Stimulated activated naive CD8-positive, alpha-beta T cell treated with anti-CD3 and anti-CD28 coated beads, Interleukin-15, amount 100 ng/mL, for 72 hours (primary cell): ENCODE measurements around the gene COPS7A.
"Not testable (repeated sequence)": the region's sequence is repeated elsewhere in the genome, so short reads cannot be mapped to it uniquely, and the experiment has no call there.

Source experiments
- ATAC-seq: fragments of 150-1000 bp; cut with Tn5 transposase; 2 replicates; pipeline ENCODE4 v1.10.0; 2021; ENCODE audit warnings: mild to moderate bottlenecking, moderate library complexity
- DNase-seq, 2 donors: peaks; one replicate each; pipeline ENCODE4 v3.0.0; 2021 to 2022
- H3K27ac Mint-ChIP-seq, 2 donors: one replicate each; pipeline ENCODE4 v1.8.0; 2022; ENCODE audit warnings: mild to moderate bottlenecking in 2 of 2, mixed read lengths in 2 of 2, moderate library complexity in 2 of 2
- H3K27me3 Mint-ChIP-seq: one replicate; pipeline ENCODE4 v1.8.0; 2022; ENCODE audit warnings: mixed read lengths
- H3K4me1 Mint-ChIP-seq: one replicate; pipeline ENCODE4 v1.8.0; 2022; ENCODE audit warnings: mild to moderate bottlenecking, mixed read lengths
- H3K4me3 Mint-ChIP-seq, 2 donors: one replicate each; pipeline ENCODE4 v1.8.0; 2022; ENCODE audit warnings: mild to moderate bottlenecking in 2 of 2, mixed read lengths in 2 of 2, moderate library complexity in 1 of 2
- H3K9me3 Mint-ChIP-seq, 2 donors: one replicate each; pipeline ENCODE4 v1.8.0; 2022; ENCODE audit warnings: mixed read lengths in 2 of 2

COPS7A gene

DNA sequence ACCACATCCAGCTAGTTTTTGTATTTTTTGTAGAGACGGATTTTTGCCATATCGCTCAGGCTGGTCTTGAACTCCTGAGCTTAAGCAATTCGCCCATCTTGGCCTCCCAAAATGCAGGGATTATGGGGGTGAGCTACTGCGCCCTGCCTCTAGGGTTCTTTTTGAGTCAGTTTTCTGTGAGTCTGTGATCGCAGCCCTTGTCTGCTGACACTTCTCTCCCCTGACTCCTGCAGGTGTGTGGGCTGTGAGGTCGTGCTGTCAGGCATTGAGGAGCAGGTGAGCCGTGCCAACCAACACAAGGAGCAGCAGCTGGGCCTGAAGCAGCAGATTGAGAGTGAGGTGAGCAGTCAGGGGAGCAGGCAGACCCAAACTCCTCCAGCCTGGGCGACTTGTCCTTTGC lies 6.3 kb downstream of the COPS7A start:
- Mint-ChIP-seq H3K27me3 (no peaks in the 10 kb centered on the region), H3K4me3 (no peak overlapping the region), H3K4me1 (peaks cover 20% of the 10 kb centered on the region), H3K9me3 (no peaks in the 10 kb centered on the region), H3K27ac (peak overlapping the region in 1 of 2 donors; percentile 84)
- ATAC-seq (no peak), DNase-seq (no peak)

DNA sequence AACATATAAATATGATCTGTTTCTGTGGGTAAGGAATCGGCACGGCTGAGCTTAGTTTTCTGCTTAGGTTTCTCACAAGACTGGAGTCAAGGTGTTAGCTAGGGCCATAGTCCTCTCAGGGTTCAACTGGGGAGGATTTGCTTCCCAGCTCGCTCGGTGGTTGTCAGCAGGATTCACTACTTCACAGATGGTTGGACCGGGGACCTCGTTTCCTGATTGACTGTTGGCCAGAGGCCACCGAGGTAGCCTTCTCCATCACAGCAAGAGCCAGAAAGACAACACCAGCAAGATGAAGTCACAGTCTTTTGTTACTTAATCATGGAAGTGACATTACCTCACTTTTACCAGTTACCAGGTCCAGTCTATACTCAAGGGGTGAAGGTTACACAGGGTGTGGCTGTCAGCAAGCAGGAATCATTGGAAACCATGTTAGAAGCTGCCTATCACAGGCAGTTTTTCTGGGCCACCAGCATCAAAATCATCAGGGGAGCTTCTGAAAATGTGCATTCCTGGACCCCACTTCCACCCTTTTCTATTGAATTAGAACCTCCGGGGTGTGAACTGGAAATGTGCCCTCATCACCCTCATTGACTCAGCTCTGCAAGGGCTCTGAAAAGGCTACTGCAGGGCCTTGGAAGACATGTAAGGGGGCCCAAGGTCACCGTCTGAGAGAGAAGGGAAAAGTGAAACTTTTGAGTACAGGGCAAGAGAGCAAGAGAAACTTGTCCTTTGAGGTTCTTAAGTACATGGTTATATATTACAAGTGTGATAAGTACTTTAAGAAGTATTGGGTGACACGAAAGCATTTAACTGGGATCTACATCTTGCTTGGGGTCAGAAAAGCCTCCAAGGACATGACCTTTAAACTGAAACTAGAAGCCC lies 10.9 kb downstream of the COPS7A start:
- H3K27ac Mint-ChIP-seq: no peak overlapping the region
- ATAC-seq: no peak

DNA sequence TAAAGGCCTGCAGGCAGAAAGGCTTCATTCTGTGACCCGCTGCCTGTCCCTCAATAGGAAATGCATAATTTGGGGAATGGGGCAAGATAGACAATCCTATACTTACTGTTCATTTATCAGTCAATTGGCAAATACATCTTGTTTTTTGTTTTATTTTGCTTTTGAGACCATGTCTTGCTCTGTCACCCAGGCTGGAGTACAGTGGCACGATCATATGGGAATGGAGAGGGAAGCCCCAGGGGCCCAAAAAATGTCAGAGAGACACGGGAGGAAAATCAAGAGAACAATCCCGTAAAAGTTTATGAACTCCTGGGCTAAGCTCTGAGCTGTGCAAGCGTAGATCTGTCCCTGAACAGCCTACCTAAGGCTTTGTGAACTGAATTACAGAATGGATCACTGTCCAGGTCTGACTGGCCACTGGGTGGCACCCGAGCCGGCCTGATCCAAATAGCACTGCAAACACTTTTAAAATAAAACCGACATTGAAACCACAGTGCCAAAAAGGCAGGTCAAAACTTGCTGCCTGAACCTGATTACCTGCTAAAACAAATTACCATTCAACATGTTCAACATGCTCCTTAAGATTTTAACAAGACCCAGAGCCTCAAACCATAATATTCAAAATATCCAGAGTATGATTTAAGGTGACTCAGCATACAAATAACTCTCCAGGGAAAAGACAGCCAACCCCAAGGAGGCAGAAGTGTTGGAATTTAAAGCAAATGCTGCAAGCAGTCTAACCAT lies 11.8 kb downstream of the COPS7A start:
- H3K9me3 Mint-ChIP-seq: no peaks in the 10 kb centered on the region
- H3K27ac Mint-ChIP-seq: no peak overlapping the region
- DNase-seq (peak; percentile 39 to 52), ATAC-seq (peak; percentile 88)
- no peak overlapping the region for H3K4me3 Mint-ChIP-seq
- peaks cover 8% of the 10 kb centered on the region for H3K4me1 Mint-ChIP-seq
- H3K27me3 Mint-ChIP-seq: no peaks in the 10 kb centered on the region

More for the DNA sequence above, 10.9 kb downstream of the COPS7A start:
- peaks cover 14% of the 10 kb centered on the region for H3K4me1 Mint-ChIP-seq
- H3K4me3 Mint-ChIP-seq: no peak overlapping the region
- H3K27me3 Mint-ChIP-seq: no peaks in the 10 kb centered on the region
- no peak for DNase-seq
- H3K9me3 Mint-ChIP-seq: no peaks in the 10 kb centered on the region

DNA sequence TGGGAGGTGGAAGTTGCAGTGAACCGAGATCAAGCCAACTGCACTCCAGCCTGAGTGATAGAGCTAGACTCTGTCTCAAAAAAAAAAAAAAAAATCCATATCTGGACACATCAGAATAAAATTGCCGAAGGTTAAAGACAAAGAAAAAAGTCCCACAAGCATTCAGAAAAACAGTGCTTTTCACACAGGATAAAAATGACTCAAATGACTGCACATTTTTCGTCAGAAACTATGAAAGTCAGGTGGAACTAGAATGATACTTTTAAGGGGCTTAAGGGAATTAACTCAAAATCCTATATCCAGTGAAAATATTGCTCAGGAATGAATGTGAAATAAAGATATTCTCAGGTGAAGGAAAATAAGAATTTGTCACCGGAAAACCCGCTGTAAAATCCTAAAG lies 12.9 kb downstream of the COPS7A start:
- ATAC-seq (no peak), DNase-seq (no peak)
- Mint-ChIP-seq H3K27me3 (no peaks in the 10 kb centered on the region), H3K4me1 (peaks cover 8% of the 10 kb centered on the region), H3K9me3 (no peaks in the 10 kb centered on the region), H3K27ac (no peak overlapping the region), H3K4me3 (no peak overlapping the region)

DNA sequence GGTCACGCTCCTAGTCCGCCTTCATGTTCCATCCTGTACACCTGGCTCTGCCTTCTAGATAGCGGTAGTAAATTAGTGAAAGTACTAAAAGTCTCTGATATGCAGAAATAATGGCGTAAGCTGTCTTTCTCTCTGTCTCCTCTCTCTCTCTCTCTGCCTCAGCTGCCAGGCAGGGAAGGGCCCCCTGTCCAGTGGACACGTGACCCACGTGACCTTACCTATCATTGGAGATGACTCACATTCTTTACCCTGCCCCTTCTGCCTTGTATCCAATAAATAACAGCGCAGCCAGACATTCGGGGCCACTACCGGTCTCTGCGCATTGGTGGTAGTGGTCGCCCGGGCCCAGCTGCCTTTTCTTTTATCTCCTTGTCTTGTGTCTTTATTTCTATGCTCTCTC lies 18.2 kb downstream of the COPS7A start:
- ATAC-seq, H3K27me3 Mint-ChIP-seq, H3K9me3 Mint-ChIP-seq, H3K27ac Mint-ChIP-seq, DNase-seq, H3K4me3 Mint-ChIP-seq: not testable (repeated sequence)
- H3K4me1 Mint-ChIP-seq: peaks cover 41% of the 10 kb centered on the region

DNA sequence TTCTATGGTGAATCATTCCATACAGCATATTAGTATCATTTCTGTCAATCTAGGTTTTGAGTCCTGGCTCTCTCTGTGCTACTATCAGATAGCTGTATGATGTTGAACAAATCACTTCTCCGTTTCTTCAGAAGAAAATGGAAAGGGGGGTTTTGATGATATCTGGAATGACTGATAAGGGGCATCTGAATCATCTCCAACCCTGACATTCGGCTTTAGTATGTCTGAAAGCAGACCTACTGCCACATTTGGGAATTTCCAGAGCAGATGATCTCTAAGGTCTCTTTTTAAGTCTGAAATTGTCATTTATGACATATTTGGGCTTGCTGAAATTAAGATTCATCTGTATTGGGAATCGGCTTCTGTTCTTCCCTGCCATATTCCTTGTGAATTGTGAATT lies 19.0 kb downstream of the COPS7A start:
- H3K27ac Mint-ChIP-seq: no peak overlapping the region
- peaks cover 41% of the 10 kb centered on the region for H3K4me1 Mint-ChIP-seq
- peak; percentile 69 for ATAC-seq
- H3K9me3 Mint-ChIP-seq: peaks cover 0 to 6% of the 10 kb centered on the region in 2 donors
- H3K27me3 Mint-ChIP-seq: no peaks in the 10 kb centered on the region
- DNase-seq: no peak
- H3K4me3 Mint-ChIP-seq: no peak overlapping the region

DNA sequence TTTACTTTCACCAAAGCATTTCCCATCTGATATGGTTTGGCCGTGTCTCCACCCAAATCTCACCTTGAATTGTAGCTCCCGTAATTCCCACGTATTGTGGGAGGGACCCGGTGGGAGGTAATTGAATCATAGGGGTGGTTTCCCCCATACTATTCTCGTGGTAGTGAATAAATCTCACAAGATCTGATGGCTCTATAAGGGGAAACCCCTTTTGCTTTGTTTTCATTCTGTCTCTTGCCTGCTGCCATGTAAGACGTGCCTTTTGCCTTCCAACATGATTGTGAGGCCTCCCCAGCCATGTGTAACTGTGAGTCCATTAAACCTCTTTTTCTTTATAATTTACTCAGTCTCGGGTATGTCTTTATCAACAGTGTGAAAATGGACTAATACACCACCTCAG lies 19.5 kb downstream of the COPS7A start:
- H3K4me1 Mint-ChIP-seq: peaks cover 41% of the 10 kb centered on the region
- DNase-seq, H3K9me3 Mint-ChIP-seq, H3K27me3 Mint-ChIP-seq, ATAC-seq: not testable (repeated sequence)
- H3K27ac Mint-ChIP-seq: peak overlapping the region in 1 of 2 donors; percentile 37
- H3K4me3 Mint-ChIP-seq: peak overlapping the region in 1 of 2 donors; percentile 39

DNA sequence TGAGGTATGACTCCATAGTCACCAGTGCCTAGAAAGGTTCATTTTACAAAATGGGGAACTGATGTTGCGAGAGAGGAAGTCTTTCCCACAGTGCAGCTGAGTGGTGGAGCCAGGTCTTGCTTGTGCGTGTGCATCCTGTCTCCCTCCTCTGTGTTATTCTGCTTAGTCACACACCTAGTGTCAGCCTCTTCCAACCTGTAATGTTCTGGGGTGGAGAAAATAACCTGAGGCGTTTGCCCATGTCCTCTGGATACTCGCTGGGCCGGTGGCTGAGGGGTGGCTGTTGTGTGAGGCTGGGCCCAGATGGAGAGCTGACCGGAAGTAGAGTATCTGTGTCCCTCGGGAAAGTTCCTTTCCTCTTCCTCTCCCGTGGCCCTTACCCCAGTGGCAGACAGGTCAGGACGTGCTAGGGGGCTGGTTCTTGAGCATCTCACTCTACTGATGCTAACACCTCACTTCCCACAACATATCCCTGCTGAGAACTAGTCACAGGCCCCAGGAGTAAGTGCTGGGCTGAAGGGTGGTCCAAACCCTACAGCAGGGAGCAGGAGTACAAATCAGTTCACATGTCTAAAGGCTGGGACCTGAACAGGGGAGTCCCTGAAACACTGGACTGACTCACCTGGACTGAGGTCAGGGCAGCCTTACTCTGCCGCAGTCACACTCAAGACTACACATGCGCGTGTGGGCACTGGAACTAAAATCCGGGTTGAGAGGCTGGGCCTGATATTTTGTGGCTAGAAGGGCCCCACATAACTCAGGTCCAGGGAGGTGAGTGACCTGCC lies 22.1 kb downstream of the COPS7A start:
- Mint-ChIP-seq H3K4me1 (peaks cover 45% of the 10 kb centered on the region), H3K9me3 (peaks cover 0 to 6% of the 10 kb centered on the region in 2 donors), H3K4me3 (no peak overlapping the region), H3K27ac (peak overlapping the region; percentile 88 to 91), H3K27me3 (no peaks in the 10 kb centered on the region)
- peak; percentile 81 for ATAC-seq
- no peak for DNase-seq

DNA sequence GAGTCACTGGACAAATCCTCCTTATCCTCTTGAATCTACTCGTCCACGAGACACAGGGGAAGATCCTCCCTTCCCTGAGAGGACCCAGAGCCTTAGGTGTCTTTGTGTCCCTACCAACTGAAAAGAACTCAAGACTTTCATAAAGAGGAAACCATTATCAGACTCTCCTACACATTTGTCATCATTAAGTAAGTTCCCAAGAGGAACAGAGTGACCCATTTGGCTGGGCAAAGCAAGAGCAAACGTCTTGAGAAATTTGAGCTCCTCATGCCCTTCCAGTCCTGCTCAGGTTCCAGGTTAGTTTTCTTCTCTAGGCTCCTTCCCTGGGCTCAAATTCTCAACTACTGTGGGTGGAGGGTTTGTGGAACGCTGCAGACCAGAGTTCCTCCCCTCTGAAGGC lies 23.4 kb downstream of the COPS7A start:
- Mint-ChIP-seq H3K9me3 (peaks cover 0 to 6% of the 10 kb centered on the region in 2 donors), H3K27me3 (no peaks in the 10 kb centered on the region), H3K4me3 (no peak overlapping the region), H3K27ac (no peak overlapping the region), H3K4me1 (peaks cover 54% of the 10 kb centered on the region)
- no peak for ATAC-seq
- DNase-seq: no peak

DNA sequence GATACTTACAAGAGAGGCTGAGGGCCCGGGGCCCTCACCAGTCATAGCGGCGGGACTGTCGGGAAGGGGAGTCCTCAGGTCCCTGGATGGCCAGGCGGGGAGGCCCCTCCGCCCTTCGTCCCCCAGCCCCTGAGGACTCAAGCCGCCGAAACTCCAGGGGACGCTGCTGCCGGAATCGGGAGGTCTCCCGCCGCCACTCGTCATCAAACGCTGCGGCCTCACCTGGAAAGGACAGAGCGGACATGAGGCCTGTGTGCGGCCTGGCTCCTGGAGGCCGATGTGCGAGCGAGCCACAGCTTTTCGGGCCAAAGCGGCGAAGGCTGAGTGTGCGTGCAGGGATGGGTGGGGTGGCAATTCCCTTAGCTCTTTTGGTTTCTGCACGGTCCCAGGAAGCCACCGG lies 24.9 kb downstream of the COPS7A start:
- Mint-ChIP-seq H3K27ac (peak overlapping the region in 1 of 2 donors; percentile 72), H3K27me3 (no peaks in the 10 kb centered on the region), H3K4me3 (no peak overlapping the region), H3K9me3 (no peaks in the 10 kb centered on the region), H3K4me1 (peaks cover 47% of the 10 kb centered on the region)
- DNase-seq (no peak), ATAC-seq (no peak)

DNA sequence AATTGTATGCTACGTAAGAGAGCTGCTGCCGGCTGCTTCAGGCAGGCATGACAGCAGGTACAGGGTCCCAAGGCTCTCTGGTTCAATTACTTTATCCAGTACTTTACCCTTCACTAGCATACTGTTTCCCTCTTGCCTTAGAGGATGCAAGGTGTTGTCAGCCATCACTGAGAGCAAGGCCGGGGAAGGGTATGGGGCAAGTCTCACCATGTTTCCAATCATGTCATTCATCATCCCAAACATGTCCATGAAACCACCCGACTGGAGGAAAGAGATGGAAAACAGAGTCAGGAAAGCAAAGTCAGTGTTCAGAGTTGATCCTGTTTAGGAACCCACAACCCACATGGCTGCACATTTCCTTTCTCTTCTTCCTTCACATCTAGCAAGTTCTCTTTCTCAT lies 26.7 kb downstream of the COPS7A start:
- ATAC-seq (no peak), DNase-seq (no peak)
- Mint-ChIP-seq H3K27me3 (no peaks in the 10 kb centered on the region), H3K4me3 (no peak overlapping the region), H3K4me1 (peaks cover 43% of the 10 kb centered on the region), H3K27ac (no peak overlapping the region), H3K9me3 (no peaks in the 10 kb centered on the region)

DNA sequence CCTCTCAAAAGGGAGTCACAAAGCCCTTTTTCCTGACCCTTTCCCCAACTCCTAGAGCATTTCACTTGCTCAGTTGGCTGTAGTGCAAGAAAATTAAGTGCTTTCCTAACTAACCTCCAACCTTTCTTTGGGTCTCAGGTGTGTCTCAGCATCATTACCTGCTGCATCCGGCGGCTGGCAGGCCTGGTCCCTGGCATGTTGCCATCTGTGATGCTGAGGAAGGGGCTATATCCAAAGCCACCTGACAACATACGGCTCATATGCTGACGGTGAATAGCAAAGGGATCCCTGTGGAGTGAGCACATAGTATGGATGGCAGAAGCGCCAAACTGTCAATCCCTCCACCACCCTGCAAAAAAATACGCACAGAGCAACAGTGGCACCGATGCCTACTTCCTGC lies 27.9 kb downstream of the COPS7A start:
- DNase-seq: no peak
- H3K27me3 Mint-ChIP-seq: peaks cover 4% of the 10 kb centered on the region
- peak overlapping the region; percentile 91 to 96 for H3K4me3 Mint-ChIP-seq
- peak overlapping the region; percentile 6 to 99 for H3K27ac Mint-ChIP-seq
- no peaks in the 10 kb centered on the region for H3K9me3 Mint-ChIP-seq
- ATAC-seq: no peak
- peaks cover 35% of the 10 kb centered on the region for H3K4me1 Mint-ChIP-seq

DNA sequence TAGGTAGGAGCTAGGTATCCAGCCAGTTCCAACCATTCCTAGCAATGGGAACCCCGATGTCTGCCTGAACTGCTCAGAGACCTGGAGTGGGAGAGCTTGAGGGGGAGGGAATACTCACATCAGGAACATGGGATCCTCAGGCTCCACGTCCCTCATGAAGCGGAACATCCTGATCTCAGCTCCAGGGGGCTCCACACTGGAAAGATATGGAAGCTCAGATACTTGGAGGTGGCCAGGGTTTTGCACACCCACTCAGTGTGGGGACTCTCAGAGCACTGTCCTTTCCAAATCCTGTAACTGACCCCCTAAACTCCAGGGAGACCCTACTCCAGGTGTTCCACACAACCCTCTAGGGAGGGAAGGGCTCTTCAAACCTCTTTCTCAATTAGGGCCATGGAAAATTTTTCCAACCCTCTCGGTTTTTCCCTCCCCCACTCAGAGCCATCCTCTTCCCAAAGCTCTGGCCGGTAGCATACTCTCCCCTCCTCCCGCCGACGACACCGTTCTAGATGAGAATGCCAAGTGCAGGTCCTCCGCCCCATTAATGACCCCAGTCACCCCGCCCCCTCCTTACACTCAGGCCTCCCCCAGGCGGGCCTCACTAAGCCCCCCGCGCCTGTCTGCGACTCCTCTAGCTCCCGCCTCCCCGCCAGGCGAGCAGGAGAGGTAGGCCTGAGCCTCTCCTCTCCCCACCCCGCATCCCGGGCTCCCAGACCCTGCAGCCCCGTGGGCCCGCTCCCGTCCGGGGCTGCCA lies 28.5 kb downstream of the COPS7A start:
- DNase-seq (no peak), ATAC-seq (peak; percentile 10)
- H3K27me3 Mint-ChIP-seq: peaks cover 10% of the 10 kb centered on the region
- H3K4me3 Mint-ChIP-seq: peak overlapping the region; percentile 91 to 96
- H3K27ac Mint-ChIP-seq: peak overlapping the region; percentile 90 to 99
- H3K9me3 Mint-ChIP-seq: no peaks in the 10 kb centered on the region
- H3K4me1 Mint-ChIP-seq: peaks cover 35% of the 10 kb centered on the region

DNA sequence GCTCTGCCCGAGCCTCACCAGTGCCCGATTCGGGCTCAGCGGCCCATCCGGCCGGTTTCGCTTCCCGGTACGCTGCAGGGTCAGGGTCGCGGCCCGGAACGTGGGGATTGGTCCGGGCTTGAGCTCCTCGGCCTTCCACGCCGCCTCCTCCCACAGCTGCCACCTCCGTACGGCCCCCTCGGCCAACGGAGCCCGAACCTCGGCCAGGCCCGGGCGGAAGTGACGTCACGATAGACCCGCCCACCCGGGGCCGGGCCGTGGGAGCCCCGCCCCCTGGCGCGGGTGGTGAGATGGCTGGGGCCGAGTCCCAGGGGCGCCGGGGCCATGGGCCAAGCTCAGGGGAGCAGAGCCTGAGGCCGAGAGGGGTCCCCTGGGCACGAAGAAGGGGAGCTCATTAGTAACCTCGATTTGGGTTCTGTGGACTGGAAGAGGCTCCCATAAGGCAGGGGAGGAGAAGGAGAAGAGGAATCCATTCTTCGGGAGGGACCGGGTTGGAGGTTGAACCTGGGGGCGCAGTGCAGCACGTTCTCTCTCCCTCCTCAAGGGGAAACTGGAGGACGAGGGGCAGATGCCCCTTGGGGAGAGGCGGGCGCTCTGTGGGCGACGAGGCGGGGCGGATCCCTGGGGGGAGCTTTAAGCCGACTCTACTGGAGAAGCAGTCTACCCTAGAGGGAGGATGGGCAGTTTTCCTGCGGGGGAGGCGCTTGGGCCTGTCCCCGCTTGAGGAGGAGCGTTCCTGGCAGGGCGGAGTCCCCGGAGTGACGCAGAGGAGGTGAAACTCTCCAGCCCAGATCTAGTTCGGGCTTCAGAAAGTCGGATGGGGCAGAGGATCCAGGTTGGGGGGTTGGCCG lies 29.3 kb downstream of the COPS7A start, which contains the start of gene MLF2:
TSS of gene MLF2 (minus strand) at position 221 of the 851 bp plus-strand sequence. CDS start 807 bp downstream, outside the sequence.
- peak within 1 kb of the TSS; percentile 91 to 96 for H3K4me3 Mint-ChIP-seq
- peaks cover 11% of the 10 kb centered on the region for H3K27me3 Mint-ChIP-seq
- H3K27ac Mint-ChIP-seq: peak within 1 kb of the TSS; percentile 96 to 99
- DNase-seq (peak; percentile 97 to 98), ATAC-seq (peak; percentile 97)
- H3K4me1 Mint-ChIP-seq: peaks cover 35% of the 10 kb centered on the region
- no peaks in the 10 kb centered on the region for H3K9me3 Mint-ChIP-seq
